ENCODE measurements around the gene ADAMTSL1. TPM values are rescaled to one million over a fixed set of nuclear protein-coding genes. Genes with fewer than 3 reads are reported as not detected.

The ADAMTSL1 gene
- total RNA-seq, 8 experiments from 2014 or later, result 5.3 to 87.8 (median 11.5) TPM

DNA sequence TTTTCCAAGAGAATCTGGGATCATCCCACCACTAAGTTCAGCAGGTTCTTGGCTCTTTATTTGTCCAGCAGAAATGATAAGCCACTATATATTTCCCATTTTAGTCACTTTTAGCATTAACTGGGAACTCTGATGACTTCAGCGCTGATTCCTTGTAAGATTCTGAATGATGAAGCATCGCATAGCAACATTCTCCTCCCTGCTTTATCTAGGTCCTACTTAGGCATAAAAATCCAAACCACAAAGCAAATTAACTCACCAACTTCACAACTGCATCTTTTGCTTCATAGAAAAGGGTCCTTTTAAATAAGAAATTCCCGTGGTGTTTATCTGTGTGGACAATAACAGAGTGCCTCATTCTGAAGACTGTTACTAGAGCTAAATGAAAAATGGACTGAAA is 355.1 kb downstream of the ADAMTSL1 start:
- in situ Hi-C loops (cut with MboI; ENCODE audit: low pct_unique_long_range_greater_than_20kb in 2 of 9, low sequenced_read_pairs in 9 of 9, unreplicated experiment in 9 of 9), result no loop called here
- no peaks in the 10 kb centered on the region for H3K4me1 ChIP-seq (replicated peaks in 1 of 2)
- no peak overlapping the region for H3K27ac ChIP-seq
- ATAC-seq (replicated peaks in 6 of 8), result no peak
- WGBS, 10 experiments, result 67 to 100% (median 88%) methylated on average over 1 to 3 of the region's 3 CpGs; no CpG with 5 or more reads in 1 of the 10 experiments
- no peak overlapping the region for H3K4me3 ChIP-seq

DNA sequence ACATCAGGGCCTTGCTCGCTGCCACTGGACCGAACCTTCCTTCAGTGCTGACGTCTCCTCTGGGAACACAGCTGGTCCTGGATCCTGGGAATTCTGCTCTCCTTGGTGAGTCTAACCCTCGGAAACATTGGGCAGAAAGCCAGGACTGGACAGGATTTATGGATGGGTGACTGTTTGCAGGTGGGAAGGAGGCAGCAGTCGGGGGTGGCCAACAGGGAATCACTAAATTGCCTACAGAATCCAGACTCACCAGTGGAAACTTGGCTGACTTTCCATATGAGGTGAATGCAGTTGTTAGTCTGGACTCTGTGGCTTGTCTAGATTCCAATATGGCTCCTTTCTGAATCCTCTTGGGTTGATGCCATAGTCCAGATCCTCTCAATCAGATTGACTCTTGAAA is 355.9 kb downstream of the ADAMTSL1 start:
- in situ Hi-C loops (cut with MboI; ENCODE audit: low pct_unique_long_range_greater_than_20kb in 2 of 9, low sequenced_read_pairs in 9 of 9, unreplicated experiment in 9 of 9), result no loop called here
- no peaks in the 10 kb centered on the region for H3K4me1 ChIP-seq (replicated peaks in 1 of 2)
- no peak overlapping the region for H3K27ac ChIP-seq
- no peak overlapping the region for H3K4me3 ChIP-seq
- 80 to 100% (median 80%) methylated on average over 1 of the region's 5 CpGs; no CpG with 5 or more reads in 7 of the 10 experiments for WGBS, 10 experiments
- no peak for ATAC-seq (replicated peaks in 6 of 8)

DNA sequence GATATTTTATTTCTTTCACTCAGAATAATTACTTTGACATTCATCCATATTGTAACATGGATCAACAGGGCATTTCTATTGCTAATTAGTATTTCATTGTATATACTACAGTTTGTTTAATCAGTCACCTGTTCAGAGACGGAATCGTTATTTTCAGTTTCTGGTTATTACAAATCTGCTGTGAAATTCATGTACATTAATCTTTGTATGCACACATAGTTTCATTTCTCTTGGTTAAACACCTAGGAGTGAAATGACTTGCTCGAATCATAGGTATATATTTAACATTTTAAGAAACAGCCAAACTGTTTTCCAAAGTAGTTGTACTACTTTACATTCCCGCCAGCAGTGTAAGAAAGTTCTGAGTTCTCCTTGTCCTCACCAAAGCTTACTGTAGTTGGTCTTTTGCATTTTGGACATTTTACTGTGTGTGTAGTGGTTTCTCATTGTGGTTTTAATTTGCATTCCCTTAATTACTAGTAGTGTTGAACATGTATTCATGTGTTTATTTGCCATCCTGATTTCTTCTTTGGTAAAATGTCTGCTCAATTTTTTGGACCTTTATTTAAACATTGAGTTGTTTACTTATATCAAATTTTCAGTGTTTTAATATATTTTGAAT is 360.9 kb downstream of the ADAMTSL1 start:
- in situ Hi-C loops (cut with MboI; ENCODE audit: low pct_unique_long_range_greater_than_20kb in 2 of 9, low sequenced_read_pairs in 9 of 9, unreplicated experiment in 9 of 9), result no loop called here

DNA sequence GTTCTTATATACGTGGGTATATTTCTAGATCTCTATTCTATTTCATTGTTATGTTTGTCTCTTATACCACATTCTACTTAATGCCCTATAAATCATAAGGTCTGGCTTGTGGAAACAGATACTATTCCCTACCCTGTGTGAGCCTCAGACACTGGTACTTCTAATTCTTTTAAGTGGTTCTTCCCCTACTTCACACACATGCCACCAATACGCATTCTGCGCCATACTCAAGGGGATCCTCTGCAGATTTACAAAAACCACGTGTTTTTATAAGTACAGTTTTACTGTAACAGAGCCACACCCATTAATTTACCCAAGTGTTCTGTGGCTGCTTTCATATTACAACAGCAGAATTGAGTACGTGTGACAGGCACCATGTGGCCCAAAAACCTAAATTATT is 363.4 kb downstream of the ADAMTSL1 start:
- Histone ChIP-seq H3K4me3 (no peak overlapping the region), H3K4me1 (replicated peaks in 1 of 2) (no peaks in the 10 kb centered on the region), H3K27ac (no peak overlapping the region)
- in situ Hi-C loops (cut with MboI; ENCODE audit: low pct_unique_long_range_greater_than_20kb in 2 of 9, low sequenced_read_pairs in 9 of 9, unreplicated experiment in 9 of 9), result no loop called here
- no peak for ATAC-seq (replicated peaks in 6 of 8)
- WGBS, 10 experiments, result 38 to 88% (median 78%) methylated on average over 1 to 5 of the region's 5 CpGs; no CpG with 5 or more reads in 1 of the 10 experiments

More for the DNA sequence above, 360.9 kb downstream of the ADAMTSL1 start:
- Histone ChIP-seq H3K4me3 (no peak overlapping the region), H3K4me1 (replicated peaks in 1 of 2) (no peaks in the 10 kb centered on the region), H3K27ac (no peak overlapping the region)
- no peak for ATAC-seq (replicated peaks in 6 of 8)
- WGBS, 10 experiments, result 70 to 100% (median 91%) methylated on average over 1 to 4 of the region's 4 CpGs

DNA sequence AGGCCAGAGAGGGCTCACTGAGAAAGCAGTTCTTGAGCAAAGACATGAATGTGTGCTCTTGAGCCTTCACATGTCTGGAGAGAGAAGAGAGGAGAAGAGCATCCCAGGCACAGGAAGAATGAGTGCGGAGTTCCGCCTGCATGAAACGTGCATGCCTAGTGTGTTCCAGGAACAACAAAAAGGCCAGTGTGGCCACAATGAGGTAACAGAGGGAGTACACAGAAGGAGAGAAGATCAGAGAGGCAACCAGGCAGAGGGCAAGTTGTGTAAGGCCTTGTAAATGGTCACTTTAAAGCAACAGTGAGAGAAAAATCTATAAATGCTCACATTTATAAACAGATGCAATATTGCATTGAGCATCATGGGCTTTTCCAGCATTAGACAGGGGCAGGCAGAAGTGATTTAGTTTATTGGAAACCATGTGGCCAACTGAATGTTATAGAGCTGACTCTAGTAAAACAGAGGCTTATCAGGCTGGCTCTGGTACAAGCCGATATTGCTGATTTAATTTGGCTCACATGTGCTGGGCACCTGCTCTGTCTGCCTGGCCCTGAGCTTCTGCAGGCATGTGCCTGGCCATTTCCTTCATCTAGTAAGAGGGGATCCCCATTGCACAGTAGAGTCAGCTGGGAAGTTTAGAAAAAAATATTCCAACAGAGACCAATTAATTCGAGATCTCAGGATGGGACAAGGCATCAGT is 373.8 kb downstream of the ADAMTSL1 start:
- in situ Hi-C loops (cut with MboI; ENCODE audit: low pct_unique_long_range_greater_than_20kb in 2 of 9, low sequenced_read_pairs in 9 of 9, unreplicated experiment in 9 of 9), result no loop called here
- H3K27ac ChIP-seq, result no peak overlapping the region
- peak in 2 of 8 experiments; percentile 24 to 80 for ATAC-seq (replicated peaks in 6 of 8)
- no peaks in the 10 kb centered on the region for H3K4me1 ChIP-seq (replicated peaks in 1 of 2)
- 0 to 100% (median 80%) methylated on average over 1 to 5 of the region's 5 CpGs; no CpG with 5 or more reads in 1 of the 10 experiments for WGBS, 10 experiments
- H3K4me3 ChIP-seq, result no peak overlapping the region

DNA sequence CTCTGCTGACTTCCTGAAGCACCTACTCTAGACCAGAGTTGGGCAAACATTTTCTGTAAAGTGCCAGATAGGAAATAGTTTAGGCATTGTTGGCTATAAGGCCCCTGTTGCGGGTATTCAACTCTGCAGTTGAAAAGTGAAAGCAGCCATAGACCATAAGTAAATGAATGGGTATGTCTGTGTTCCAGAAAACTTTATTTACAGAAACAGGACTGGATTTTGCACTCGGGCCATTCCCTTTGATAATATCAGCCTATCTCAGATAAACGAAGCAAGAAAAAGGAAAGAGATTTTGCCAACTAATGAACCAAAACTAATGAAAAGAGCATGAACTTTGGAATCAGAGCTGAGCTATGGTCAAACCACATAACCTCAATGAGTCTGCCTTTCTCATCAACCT is 374.7 kb downstream of the ADAMTSL1 start:
- WGBS, 10 experiments, result 60 to 100% (median 90%) methylated on average over 1 to 3 of the region's 3 CpGs
- ATAC-seq (replicated peaks in 6 of 8), result no peak
- Histone ChIP-seq H3K4me1 (replicated peaks in 1 of 2) (no peaks in the 10 kb centered on the region), H3K4me3 (no peak overlapping the region), H3K27ac (no peak overlapping the region)
- in situ Hi-C loops (cut with MboI; ENCODE audit: low pct_unique_long_range_greater_than_20kb in 2 of 9, low sequenced_read_pairs in 9 of 9, unreplicated experiment in 9 of 9), result no loop called here

DNA sequence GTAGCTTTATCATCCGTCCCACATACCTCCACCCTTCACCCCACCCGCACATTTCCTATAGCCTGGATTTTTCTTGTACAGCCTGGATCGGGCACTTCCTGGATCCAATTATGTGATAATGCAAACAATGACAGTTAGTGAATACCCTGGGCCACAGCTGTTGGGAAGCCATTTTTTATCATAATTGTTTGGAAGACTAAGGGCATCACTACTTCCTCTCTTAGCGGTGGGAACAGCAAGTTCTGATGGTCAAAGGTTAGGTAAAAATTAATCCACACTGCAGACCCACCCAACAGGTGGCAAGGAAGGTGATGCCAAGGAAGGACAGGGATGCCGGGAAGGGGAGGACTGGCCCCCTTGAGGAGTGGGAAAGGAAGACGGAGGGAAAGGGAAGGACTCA is 375.3 kb downstream of the ADAMTSL1 start:
- no peak for ATAC-seq (replicated peaks in 6 of 8)
- Histone ChIP-seq H3K4me3 (no peak overlapping the region), H3K4me1 (replicated peaks in 1 of 2) (no peaks in the 10 kb centered on the region), H3K27ac (no peak overlapping the region)
- in situ Hi-C loops (cut with MboI; ENCODE audit: low pct_unique_long_range_greater_than_20kb in 2 of 9, low sequenced_read_pairs in 9 of 9, unreplicated experiment in 9 of 9), result no loop called here
- 20 to 100% (median 70%) methylated on average over 1 to 5 of the region's 6 CpGs; no CpG with 5 or more reads in 2 of the 10 experiments for WGBS, 10 experiments

DNA sequence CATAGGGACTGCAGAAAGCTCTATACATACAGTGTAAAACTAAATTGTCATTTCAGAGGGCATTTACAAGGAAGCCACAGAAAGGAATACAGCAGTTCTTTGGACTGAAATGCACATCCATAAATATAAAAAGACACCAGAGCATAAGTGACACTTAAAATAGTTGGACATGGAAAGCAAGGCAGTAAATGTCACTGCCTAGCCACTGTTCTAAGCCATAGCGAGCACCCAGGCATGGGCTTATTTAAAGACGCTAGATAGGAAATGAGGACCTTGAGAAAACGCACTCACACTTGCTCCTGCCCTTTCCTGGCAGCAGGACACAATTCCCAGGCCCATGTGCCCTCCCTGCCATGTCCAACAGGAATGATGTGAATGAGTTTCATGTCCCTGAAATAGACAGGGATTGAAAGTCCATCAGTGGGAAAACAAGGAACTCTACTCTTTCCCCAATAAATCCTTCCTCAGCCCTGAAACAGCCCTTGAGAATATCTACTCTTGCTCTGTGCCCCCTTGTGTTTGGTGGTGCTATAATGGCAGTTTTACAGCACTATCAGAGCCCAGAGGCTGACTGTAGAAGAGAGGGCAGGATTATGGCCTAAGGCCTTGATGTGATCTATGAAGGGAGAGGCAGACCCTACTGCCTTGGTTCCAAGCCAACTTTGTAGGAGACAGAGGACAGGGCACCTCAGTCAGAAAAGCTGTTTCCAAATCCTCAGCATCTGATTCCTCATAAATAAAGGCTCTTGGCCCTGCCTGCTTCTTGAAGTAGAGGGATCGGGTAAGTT is 376.1 kb downstream of the ADAMTSL1 start:
- 35 to 100% (median 95%) methylated on average over 1 to 4 of the region's 4 CpGs; no CpG with 5 or more reads in 1 of the 10 experiments for WGBS, 10 experiments
- in situ Hi-C loops (cut with MboI; ENCODE audit: low pct_unique_long_range_greater_than_20kb in 2 of 9, low sequenced_read_pairs in 9 of 9, unreplicated experiment in 9 of 9), result no loop called here
- Histone ChIP-seq H3K4me1 (replicated peaks in 1 of 2) (no peaks in the 10 kb centered on the region), H3K27ac (no peak overlapping the region), H3K4me3 (no peak overlapping the region)
- ATAC-seq (replicated peaks in 6 of 8), result no peak

DNA sequence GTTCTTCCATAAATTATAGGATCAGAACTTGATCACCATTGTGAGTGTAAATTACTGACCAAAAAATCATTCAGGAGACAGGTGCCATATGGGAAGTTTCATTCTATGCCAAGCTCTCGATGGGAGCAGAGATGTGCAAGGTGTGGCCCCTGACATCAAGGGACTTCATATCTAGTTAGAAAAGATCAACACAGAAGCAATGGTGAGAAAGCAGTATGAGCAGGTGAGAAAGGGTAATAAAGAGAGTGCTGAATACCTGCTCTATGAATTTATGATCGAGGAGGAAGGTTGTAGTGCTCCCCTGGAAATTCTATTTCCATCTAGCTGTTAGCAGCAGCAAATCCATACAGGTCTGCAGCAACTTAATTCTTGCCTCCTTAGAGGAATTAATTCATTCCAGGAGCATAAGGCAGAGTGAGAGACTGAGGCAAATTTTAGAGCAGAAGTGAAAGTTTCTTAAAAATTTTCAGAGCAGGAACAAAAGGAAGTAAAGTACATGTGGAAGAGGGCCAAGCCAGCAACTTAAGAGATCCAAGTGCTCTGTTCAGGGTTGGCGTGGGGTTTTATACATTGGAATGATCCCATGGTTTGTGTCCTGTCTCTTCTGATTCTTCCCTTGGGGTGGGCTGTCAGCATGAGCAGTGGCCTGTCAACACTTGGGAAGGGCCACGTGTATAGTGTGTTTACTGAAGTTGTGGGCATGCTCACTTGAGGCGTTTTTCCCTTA is 377.3 kb downstream of the ADAMTSL1 start:
- Histone ChIP-seq H3K4me3 (no peak overlapping the region), H3K27ac (no peak overlapping the region), H3K4me1 (replicated peaks in 1 of 2) (no peaks in the 10 kb centered on the region)
- in situ Hi-C loops (cut with MboI; ENCODE audit: low pct_unique_long_range_greater_than_20kb in 2 of 9, low sequenced_read_pairs in 9 of 9, unreplicated experiment in 9 of 9), result no loop called here
- ATAC-seq (replicated peaks in 6 of 8), result no peak
- 0 to 100% (median 70%) methylated on average over 1 to 5 of the region's 5 CpGs; no CpG with 5 or more reads in 1 of the 10 experiments for WGBS, 10 experiments

DNA sequence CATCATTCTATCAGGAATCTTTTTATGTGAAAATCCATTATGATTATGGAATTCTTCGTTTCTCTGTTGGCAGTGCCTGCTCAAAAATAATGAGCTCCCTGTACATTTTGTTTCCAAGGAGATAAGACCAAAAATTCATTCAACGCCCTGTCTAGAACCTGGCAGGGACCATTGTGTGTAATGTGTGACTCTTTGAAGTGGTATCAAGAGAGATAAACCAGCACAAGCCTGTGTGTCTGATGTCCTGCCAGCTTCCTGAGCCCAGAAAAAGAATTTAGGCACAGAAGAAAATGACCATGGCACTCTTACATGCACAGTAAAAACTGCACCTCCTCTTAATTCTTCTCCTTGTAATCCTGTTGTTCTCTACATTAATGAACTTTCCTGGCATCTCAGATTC is 381.7 kb downstream of the ADAMTSL1 start:
- H3K4me3 ChIP-seq, result no peak overlapping the region
- no peaks in the 10 kb centered on the region for H3K4me1 ChIP-seq (replicated peaks in 1 of 2)
- WGBS, 10 experiments, result 0 to 87% (median 67%) methylated on average over 1 to 2 of the region's 2 CpGs; no CpG with 5 or more reads in 1 of the 10 experiments
- no peak for ATAC-seq (replicated peaks in 6 of 8)
- in situ Hi-C loops (cut with MboI; ENCODE audit: low pct_unique_long_range_greater_than_20kb in 2 of 9, low sequenced_read_pairs in 9 of 9, unreplicated experiment in 9 of 9), result no loop called here
- no peak overlapping the region for H3K27ac ChIP-seq

DNA sequence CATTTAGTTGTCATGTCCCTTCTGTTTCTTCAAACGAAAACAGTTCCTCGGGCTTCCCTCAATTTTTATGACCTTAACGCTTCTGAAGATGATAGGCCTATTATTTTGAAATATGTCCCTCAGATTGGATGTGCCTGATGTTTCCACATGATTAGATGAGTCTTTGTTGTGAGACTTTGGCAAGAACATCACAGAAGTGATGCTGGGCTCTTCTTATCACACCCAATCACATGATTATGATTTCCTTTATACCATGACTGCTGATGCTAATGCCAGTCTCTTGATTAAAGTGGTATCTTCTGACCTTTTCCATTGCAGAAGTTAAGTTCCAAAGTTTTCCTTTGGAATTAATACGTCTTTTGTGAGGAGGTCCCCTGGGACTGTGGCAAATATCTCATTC is 383.4 kb downstream of the ADAMTSL1 start:
- ATAC-seq (replicated peaks in 6 of 8), result no peak
- Histone ChIP-seq H3K4me1 (replicated peaks in 1 of 2) (peaks cover 5 to 6% of the 10 kb centered on the region in 2 donors), H3K27ac (no peak overlapping the region), H3K4me3 (no peak overlapping the region)
- in situ Hi-C loops (cut with MboI; ENCODE audit: low pct_unique_long_range_greater_than_20kb in 2 of 9, low sequenced_read_pairs in 9 of 9, unreplicated experiment in 9 of 9), result no loop called here
- WGBS, 10 experiments, result 20 to 97% (median 88%) methylated on average over 2 to 4 of the region's 4 CpGs; no CpG with 5 or more reads in 2 of the 10 experiments

DNA sequence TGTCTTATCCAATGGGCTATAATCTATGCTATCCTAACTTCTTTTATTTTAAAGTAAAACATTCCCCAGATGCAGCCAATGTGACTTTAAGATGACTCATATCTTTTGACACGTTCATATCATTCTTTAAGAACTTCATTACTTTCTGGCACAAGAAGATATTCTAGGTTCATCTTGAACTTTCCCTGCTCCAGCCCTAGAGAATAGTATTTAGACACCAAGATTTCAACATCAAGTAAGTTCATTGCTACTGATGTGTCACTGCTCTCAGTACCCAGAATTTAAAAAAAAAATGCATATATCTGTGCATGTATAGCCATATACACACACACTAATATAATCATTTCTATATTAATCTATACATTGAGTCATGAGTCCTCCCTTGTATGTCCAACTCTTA is 383.8 kb downstream of the ADAMTSL1 start:
- Histone ChIP-seq H3K27ac (no peak overlapping the region), H3K4me1 (replicated peaks in 1 of 2) (peaks cover 5 to 6% of the 10 kb centered on the region in 2 donors), H3K4me3 (no peak overlapping the region)
- 0 to 100% (median 80%) methylated on average over 1 of the region's 1 CpG; no CpG with 5 or more reads in 1 of the 10 experiments for WGBS, 10 experiments
- in situ Hi-C loops (cut with MboI; ENCODE audit: low pct_unique_long_range_greater_than_20kb in 2 of 9, low sequenced_read_pairs in 9 of 9, unreplicated experiment in 9 of 9), result no loop called here
- peak in 1 of 8 experiments; percentile 25 for ATAC-seq (replicated peaks in 6 of 8)
